PFSK-1 (cell line): ENCODE results near the gene WDR64.

Experiments used
- FOXP2 ChIP-seq: optimal IDR thresholded peaks from 2 replicates; pipeline ENCODE3; 2011; ENCODE audit warnings: borderline replicate concordance, control low read depth, inconsistent platforms; ENCODE audit not compliant: insufficient read depth; ENCODE audit errors: extremely low read length, extremely low read depth
- POLR2AphosphoS5 ChIP-seq: IDR thresholded peaks from 2 replicates; pipeline ENCODE4 v1.6.1; 2012; ENCODE audit warnings: low read depth, mild to moderate bottlenecking, control low read depth, low read length, moderate library complexity
- REST ChIP-seq, 2 experiments: IDR thresholded peaks; 2 replicates each; pipeline versions ENCODE4 v1.6.1 to v1.8.0; 2011 to 2012; ENCODE audit warnings: low read depth in 2 of 2, low read length in 2 of 2, control low read depth in 1 of 2, inconsistent platforms in 1 of 2, mild to moderate bottlenecking in 1 of 2, moderate library complexity in 1 of 2; ENCODE audit not compliant: insufficient read depth in 1 of 2
- SIN3A ChIP-seq: IDR thresholded peaks from 2 replicates; pipeline ENCODE4 v1.6.1; 2012; ENCODE audit warnings: mild to moderate bottlenecking, low read length, moderate library complexity, borderline replicate concordance; ENCODE audit not compliant: insufficient read depth
- TAF1 ChIP-seq: IDR thresholded peaks from 2 replicates; pipeline ENCODE4 v1.6.1; 2012; ENCODE audit warnings: low read length, control low read depth, borderline replicate concordance; ENCODE audit not compliant: insufficient read depth

- TF ChIP-seq POLR2AphosphoS5, result no peak
- no peak for TF ChIP-seq TAF1
- no peak for TF ChIP-seq SIN3A
- TF ChIP-seq REST (IDR thresholded peaks at IDR 0.05; ENCODE audit: insufficient read depth in 1 of 2, low read depth in 2 of 2, low read length in 2 of 2), result no peak
- no peak for TF ChIP-seq FOXP2
Observed at GRCh38 chr1:241846862-241847539, 194.9 kb downstream of the WDR64 start.
